Keratinocyte (primary cell): Measurements from ENCODE around the gene DLG4. TPM values are rescaled to one million over a fixed set of nuclear protein-coding genes. Genes with fewer than 3 reads are reported as not detected.

Experiments
- DNase-seq: peaks from one replicate; pipeline ENCODE4 v3.0.0-alpha.2; 2011; ENCODE audit warnings: low read depth, missing footprints, low spot score
- FAIRE-seq: peaks from 2 replicates; lab custom pipeline; 2011; peaks lifted over from hg19 to GRCh38; lab: Jason Lieb, UNC
- H2AFZ ChIP-seq: 2 replicates; pipeline ENCODE4 v1.6.0; 2012; ENCODE audit warnings: low read length, control low read depth, inconsistent platforms; ENCODE audit not compliant: control insufficient read depth
- H3K27ac ChIP-seq: 2 replicates; pipeline ENCODE4 v1.5.1; 2011; ENCODE audit warnings: low read length; ENCODE audit not compliant: control insufficient read depth, insufficient read depth
- H3K27me3 ChIP-seq: 3 replicates; pipeline ENCODE4 v1.6.0; 2011; ENCODE audit warnings: low read length; ENCODE audit not compliant: control insufficient read depth, insufficient read depth; ENCODE audit errors: extremely low read depth
- H3K36me3 ChIP-seq, 2 experiments: 2 replicates in 1 of 2; 3 replicates in 1 of 2; pipeline ENCODE4 v1.5.1; 2011; ENCODE audit warnings: low read length in 2 of 2, mild to moderate bottlenecking in 1 of 2; ENCODE audit not compliant: control insufficient read depth in 2 of 2, insufficient read depth in 2 of 2; ENCODE audit errors: extremely low read depth in 1 of 2
- H3K4me1 ChIP-seq: 3 replicates; pipeline ENCODE4 v1.5.1; 2011; ENCODE audit warnings: low read length; ENCODE audit not compliant: control insufficient read depth, insufficient read depth; ENCODE audit errors: extremely low read depth
- H3K4me2 ChIP-seq: 3 replicates; pipeline ENCODE4 v1.6.0; 2011; ENCODE audit warnings: low read depth, low read length; ENCODE audit not compliant: control insufficient read depth, insufficient read depth; ENCODE audit errors: extremely low read depth
- H3K4me3 ChIP-seq, 3 experiments: fragments of 200-600 bp in 1 of 3; sonication (generic) in 1 of 3; 2 replicates in 2 of 3; 3 replicates in 1 of 3; pipeline ENCODE4 v1.5.1; 2011 to 2016; ENCODE audit warnings: low read length in 3 of 3, mild to moderate bottlenecking in 3 of 3, control low read depth in 2 of 3, inconsistent platforms in 1 of 3, low read depth in 1 of 3, mixed read lengths in 1 of 3, mixed run types in 1 of 3, moderate library complexity in 1 of 3; ENCODE audit not compliant: control insufficient read depth in 2 of 3, insufficient read depth in 2 of 3; ENCODE audit errors: extremely low read depth in 1 of 3
- H3K79me2 ChIP-seq: 2 replicates; pipeline ENCODE4 v1.6.0; 2012; ENCODE audit warnings: low read length; ENCODE audit not compliant: control insufficient read depth, insufficient read depth
- H3K9ac ChIP-seq: 3 replicates; pipeline ENCODE4 v1.6.0; 2011; ENCODE audit warnings: low read length; ENCODE audit not compliant: control insufficient read depth, insufficient read depth; ENCODE audit errors: extremely low read depth
- H3K9me1 ChIP-seq: 3 replicates; pipeline ENCODE4 v1.6.0; 2011; ENCODE audit warnings: low read length; ENCODE audit not compliant: control insufficient read depth, insufficient read depth; ENCODE audit errors: extremely low read depth
- H3K9me3 ChIP-seq: 2 replicates; pipeline ENCODE4 v1.5.1; 2012; ENCODE audit warnings: low read depth, low read length; ENCODE audit not compliant: control insufficient read depth
- H4K20me1 ChIP-seq: 3 replicates; pipeline ENCODE4 v1.6.0; 2011; ENCODE audit warnings: low read length; ENCODE audit not compliant: control insufficient read depth, insufficient read depth; ENCODE audit errors: extremely low read depth
- CTCF ChIP-seq, 3 experiments: IDR thresholded peaks in 1 of 3; conservative IDR thresholded peaks in 1 of 3; optimal IDR thresholded peaks in 1 of 3; 2 replicates in 2 of 3; 3 replicates in 1 of 3; pipeline versions ENCODE3 to v1.5.1; 2011; ENCODE audit warnings: low read length in 3 of 3, mild to moderate bottlenecking in 3 of 3, moderate library complexity in 2 of 3, control low read depth in 1 of 3, inconsistent platforms in 1 of 3; ENCODE audit not compliant: insufficient read depth in 2 of 3; ENCODE audit errors: extremely low read depth in 1 of 3
- EZH2 ChIP-seq: IDR thresholded peaks from one replicate; pipeline ENCODE4 v1.6.1; 2012; ENCODE audit warnings: inconsistent platforms, mild to moderate bottlenecking, low read length, moderate library complexity
- dilution Hi-C: fragments of 300-500 bp; cut with MboI; formaldehyde crosslinking; loops from one replicate; pipeline ENCODE4 v1.7.0; 2020; ENCODE audit warnings: low sequenced_read_pairs; ENCODE audit not compliant: extremely low pct_ligation_motif_present
- polyA plus RNA-seq, 5 experiments: library from polyadenylated mRNA; depleted of rRNA in 3 of 5; stranded (reverse) in 3 of 5; stranded (forward) in 1 of 5; unstranded in 1 of 5; fragments of >200 nt; gene quantifications; 1 replicate in 1 of 5; 2 replicates in 3 of 5; 3 replicates in 1 of 5; pipeline versions ENCODE4 v1.2.1 to v1.2.3, GENCODE V29; 2011 to 2012; ENCODE audit warnings: missing spikeins in 2 of 5, low read depth in 1 of 5, low replicate concordance in 1 of 5

Gene DLG4
- polyA plus RNA-seq, 1 donor (not counting 4 experiments of a cell fraction or from before 2014, with no cell fraction given): 4.5 TPM

DNA sequence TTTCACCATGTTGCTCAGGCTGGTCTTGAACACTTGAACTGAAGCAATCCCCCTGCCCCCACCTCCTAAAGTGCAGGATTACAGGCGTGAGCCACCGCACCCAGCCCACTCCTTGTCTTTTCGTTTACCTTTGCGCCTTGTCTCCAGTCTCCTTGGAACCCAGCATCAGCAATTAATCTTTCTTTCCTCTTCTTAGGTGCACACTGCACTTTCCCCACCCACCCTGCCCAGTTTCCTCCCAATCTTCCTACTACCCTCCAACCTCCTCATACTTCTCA is 44.1 kb upstream of the DLG4 start:
- Histone ChIP-seq H3K4me1 (peaks cover 33% of the 10 kb centered on the region), H3K9me1 (no peaks in the 10 kb centered on the region), H4K20me1 (no peaks in the 10 kb centered on the region), H3K4me2 (peak overlapping the region; percentile 92), H3K9me3 (no peaks in the 10 kb centered on the region), H3K4me3 (no peak overlapping the region), H3K27me3 (no peaks in the 10 kb centered on the region), H3K36me3 (peaks cover 0 to 16% of the 10 kb centered on the region in 2 experiments), H2AFZ (peak overlapping the region; percentile 98), H3K9ac (peak overlapping the region; percentile 72), H3K79me2 (no peaks in the 10 kb centered on the region), H3K27ac (no peak overlapping the region)
- DNase-seq (no peak), FAIRE-seq (no peak)
- dilution Hi-C loops: no loop called here
- no peak for TF ChIP-seq EZH2
- TF ChIP-seq CTCF (optimal IDR thresholded peaks at IDR 0.05 in 1 of 3, IDR thresholded peaks at IDR 0.05 in 1 of 3, conservative IDR thresholded peaks at IDR 0.05 in 1 of 3; ENCODE audit: extremely low read depth in 1 of 3, insufficient read depth in 2 of 3, low read length in 3 of 3): no peak

GRCh38 chr17:7262935-7263800 is 43.5 kb upstream of the DLG4 start:
- H3K4me2 ChIP-seq: peak overlapping the region; percentile 92
- H3K9me3 ChIP-seq: no peaks in the 10 kb centered on the region
- FAIRE-seq: no peak
- TF ChIP-seq EZH2: no peak
- no peak for TF ChIP-seq CTCF (optimal IDR thresholded peaks at IDR 0.05 in 1 of 3, IDR thresholded peaks at IDR 0.05 in 1 of 3, conservative IDR thresholded peaks at IDR 0.05 in 1 of 3; ENCODE audit: extremely low read depth in 1 of 3, insufficient read depth in 2 of 3, low read length in 3 of 3)
- H3K4me1 ChIP-seq: peaks cover 34% of the 10 kb centered on the region
- no peaks in the 10 kb centered on the region for H3K9me1 ChIP-seq
- dilution Hi-C loops: no loop called here
- DNase-seq: no peak
- peak overlapping the region; percentile 72 for H3K9ac ChIP-seq
- peak overlapping the region; percentile 47 for H3K27ac ChIP-seq
- peaks cover 0 to 19% of the 10 kb centered on the region in 2 experiments for H3K36me3 ChIP-seq
- H3K4me3 ChIP-seq: peak overlapping the region; percentile 41 to 75 (median 54)
- no peaks in the 10 kb centered on the region for H3K27me3 ChIP-seq
- H2AFZ ChIP-seq: peak overlapping the region; percentile 98
- no peaks in the 10 kb centered on the region for H4K20me1 ChIP-seq
- no peaks in the 10 kb centered on the region for H3K79me2 ChIP-seq
